NCI-H748 (cell line): Measurements from ENCODE around the gene CASZ1.

Source experiments
- DNase-seq: peaks from one replicate; lab custom pipeline; 2025; ENCODE audit not compliant: unreplicated experiment; lab: John Stamatoyannopoulos, UW

CASZ1 gene

DNA sequence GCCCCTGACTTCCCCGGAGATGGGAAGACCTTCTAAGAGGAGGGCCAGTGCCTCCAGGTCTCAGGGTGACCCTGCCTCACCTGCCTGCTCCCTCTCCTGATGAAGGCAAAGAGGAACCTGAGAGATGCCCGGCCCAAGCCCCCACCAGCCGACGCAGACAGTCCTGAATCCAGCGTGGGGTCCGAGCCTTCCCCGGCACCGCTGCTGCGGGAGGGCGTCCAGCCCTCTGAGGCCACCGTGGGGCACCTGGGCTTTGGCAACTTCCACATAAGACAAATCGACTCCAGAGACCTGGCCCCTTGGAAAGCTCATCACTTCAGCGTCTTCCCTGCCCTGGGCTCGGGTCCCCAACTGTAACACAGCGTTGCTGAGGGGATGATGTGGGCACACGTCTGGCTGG, 122.2 kb downstream of the CASZ1 start:
- DNase-seq = no peak

GRCh38 chr1:10673109-10673711, 123.2 kb downstream of the CASZ1 start:
- DNase-seq = peak; percentile 8

DNA sequence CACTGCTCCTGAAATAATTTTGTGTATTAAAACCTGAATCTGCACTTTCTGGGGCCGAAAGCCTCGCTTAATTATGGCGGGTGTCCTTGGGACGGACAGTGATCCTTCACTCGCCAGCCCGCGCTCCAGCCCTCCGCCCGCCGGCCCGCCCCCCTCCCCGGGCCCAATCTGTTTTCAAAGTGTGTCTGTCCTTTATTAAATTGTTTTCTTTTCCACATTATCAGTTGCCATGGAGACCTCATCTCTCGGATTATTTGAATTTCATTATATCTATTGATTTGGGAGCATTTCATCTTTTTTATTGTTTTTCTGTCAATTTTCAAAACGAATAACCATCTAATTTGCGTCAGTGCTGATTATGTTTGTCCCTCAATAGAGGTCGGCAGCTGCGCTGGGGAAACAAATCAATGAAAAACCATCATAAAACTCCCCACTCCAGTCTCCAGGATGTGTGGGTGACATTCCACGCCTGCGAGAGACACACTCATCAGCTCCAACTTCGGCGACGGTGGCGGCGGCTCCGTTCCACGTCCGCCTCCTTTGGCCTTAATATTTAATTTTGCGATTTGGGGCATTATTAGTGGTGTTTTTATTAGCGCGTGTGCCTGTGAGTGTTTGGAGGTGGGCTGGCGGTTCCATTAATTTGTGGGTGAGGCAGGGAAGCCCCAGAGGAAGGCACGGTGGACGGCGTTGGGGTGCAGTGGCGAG, 123.9 kb downstream of the CASZ1 start:
- peak; percentile 51 for DNase-seq

GRCh38 chr1:10671622-10672342, 124.7 kb downstream of the CASZ1 start:
- DNase-seq = peak; percentile 32

- peak; percentile 69 for DNase-seq
These were observed 125.4 kb downstream of the CASZ1 start for GRCh38 chr1:10671090-10671489.

- no peak for DNase-seq
These were observed 126.3 kb downstream of the CASZ1 start for GRCh38 chr1:10670190-10670589.

DNA sequence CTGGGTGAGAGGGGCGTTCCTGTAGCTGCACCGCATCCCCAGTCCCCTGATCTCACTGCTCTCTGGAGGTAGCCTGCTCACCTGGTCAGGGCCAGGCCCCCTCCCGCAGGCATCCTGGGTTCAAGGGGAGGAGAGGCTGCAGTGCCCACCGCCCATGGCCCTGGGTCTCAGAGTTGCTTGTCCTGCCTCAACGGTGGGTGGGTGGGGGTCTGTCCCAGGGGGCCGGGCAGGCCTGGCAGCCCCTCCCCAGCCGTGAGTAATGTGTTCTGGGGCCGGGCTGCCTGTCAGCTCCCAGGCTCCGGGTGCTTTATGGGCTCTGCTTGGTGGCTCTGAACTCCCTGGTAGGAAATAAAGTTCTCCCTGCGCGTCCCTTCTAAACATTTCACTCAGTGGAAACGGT, 126.9 kb downstream of the CASZ1 start:
- DNase-seq = no peak

- DNase-seq = peak; percentile 88
These were observed 128.3 kb downstream of the CASZ1 start for GRCh38 chr1:10667861-10668761.

DNA sequence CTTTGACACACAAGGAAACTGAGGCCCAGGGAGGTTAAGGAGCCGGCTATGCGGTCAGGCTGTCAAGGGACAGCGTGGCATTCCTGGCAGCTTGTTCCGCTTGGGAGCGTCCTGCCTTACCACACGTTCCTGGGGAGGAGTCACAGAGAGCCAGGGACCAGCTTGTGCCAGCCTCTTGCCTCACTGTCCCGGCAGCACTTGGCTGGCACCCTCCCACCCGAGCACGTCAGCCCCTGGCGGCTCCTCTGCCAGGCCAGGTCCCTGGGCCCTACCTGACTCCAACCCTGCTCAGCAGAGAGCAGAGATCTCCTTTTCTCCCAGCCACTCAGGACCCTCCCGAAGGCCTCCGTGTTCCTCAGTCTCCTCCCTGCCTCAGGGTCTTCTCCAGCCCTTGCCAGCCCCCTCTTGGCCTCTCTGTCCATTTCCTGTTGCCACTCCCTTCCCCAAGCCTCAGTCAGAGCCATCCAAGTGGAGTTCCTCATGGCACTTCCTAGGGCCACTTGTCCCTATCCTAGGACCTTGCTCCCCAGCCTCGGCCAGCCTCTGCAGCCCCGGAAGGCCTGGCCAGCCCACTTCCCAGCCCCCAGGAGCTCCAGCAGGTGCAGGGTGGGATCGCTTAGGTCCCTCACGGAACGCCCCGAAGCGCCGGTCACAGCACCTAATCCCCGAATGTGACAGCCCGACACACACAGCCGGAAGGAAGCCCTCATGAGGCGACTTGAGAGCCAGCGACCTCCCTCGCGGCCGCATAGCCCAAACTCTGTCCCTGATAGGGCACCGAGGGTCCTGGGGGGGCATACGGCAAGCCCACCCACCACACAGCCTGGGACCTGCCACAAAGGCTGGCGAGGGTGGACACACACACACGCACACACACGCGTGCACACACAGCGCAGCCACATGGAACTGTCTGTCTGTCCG, 130.3 kb downstream of the CASZ1 start:
- no peak for DNase-seq

GRCh38 chr1:10665226-10665625, 131.2 kb downstream of the CASZ1 start:
- DNase-seq = no peak

- no peak for DNase-seq
These were observed 132.2 kb downstream of the CASZ1 start for GRCh38 chr1:10664251-10664650.

DNA sequence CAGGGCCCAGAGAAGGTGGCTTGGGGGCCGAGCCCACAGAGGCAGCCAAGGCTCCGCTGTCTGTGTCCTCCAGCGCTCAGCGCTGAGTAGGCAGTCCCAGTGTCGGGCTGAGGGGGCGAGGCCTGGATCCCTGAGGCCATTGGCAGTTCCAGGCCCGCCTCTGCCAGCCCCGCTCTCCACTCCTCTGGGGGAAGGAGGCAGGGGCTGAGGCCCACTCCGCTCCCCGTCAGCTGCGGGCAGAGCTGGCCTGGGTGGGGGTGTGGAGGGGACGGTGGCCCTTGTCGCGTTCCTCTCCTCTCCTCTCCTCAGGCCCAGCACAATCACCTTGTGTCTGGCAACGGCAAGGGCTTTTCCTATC, 132.8 kb downstream of the CASZ1 start:
- DNase-seq = no peak

DNA sequence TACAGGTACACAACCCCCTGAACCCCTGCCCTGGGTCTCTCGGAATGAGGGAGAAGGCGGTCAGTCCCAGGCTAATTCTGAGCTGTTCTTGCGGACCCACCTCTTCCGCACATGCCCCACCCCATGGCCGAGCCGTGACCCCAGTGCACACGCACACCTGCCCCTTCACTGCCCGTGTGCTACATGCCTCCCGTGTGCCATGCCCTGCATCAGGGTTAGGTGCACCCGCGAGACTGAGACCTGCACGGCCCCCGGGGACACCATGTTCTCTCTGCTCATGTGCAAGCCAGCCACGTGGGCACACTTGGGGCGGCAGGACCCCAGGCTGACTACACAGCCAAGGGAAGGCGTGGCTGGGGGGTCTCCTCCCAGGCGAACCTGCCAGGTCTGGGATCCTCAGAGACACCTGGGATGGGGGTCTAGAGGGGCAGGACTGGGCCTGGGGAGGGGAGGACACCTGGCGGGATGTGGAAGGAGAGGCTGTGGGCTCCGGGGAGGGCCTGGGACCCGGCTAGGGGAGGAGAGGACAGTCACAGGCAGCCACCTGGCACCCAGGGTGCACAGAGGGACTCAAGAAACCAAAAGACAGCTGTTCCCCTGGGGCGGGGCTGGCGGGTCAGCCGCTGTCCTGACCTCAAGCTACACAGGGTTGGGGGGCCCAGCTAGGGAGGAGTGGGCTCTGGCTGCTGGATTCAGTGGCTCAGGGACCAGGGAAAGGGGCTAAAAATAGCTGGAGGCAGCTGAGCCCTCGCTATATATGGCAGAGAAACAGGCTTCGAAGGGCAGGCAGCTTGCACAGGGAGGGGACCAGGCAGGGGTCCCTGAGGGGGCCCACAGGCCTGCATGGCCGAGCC, 133.4 kb downstream of the CASZ1 start:
- no peak for DNase-seq

DNA sequence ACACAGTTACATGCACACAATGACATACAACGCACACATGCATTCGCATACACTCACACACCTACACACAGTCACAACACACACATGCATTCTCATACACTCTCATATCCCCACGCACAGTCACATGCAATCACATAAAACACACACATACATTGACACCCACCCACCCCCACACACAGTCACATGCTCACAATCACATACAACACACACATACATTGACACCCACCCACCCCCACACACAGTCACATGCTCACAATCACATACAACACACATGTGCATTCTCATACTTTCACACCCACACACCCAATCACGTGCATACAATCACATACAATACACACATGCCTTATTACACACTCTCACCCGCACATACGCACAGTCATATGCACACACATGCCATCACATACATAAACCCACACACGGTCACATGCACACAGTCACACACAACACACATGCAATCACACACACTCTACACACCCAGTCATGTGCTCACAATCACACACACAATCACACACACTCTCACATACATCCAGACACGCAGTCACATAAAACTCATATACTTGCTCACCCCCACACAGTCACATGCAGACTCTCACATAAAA, 134.3 kb downstream of the CASZ1 start:
- DNase-seq = no peak

GRCh38 chr1:10661453-10661852, 135.0 kb downstream of the CASZ1 start:
- no peak for DNase-seq

GRCh38 chr1:10659646-10660540, 136.6 kb downstream of the CASZ1 start:
- no peak for DNase-seq

- no peak for DNase-seq
These were observed 137.2 kb downstream of the CASZ1 start for GRCh38 chr1:10659218-10659617.
